Posterior cingulate gyrus (tissue), 11 donors: ENCODE results near the gene FUT2.

Experiments
- DNase-seq, 10 donors: peaks; one replicate each; pipeline versions ENCODE4 v3.0.0 to v3.0.0-alpha.2; 2020 to 2021; ENCODE audit warnings: mixed read lengths in 3 of 10
- intact Hi-C: fragments of 100-400 bp; cut with DNase I; formaldehyde crosslinking; loops from one replicate; pipeline ENCODE4 v1.15.1; 2023

Gene FUT2

DNA sequence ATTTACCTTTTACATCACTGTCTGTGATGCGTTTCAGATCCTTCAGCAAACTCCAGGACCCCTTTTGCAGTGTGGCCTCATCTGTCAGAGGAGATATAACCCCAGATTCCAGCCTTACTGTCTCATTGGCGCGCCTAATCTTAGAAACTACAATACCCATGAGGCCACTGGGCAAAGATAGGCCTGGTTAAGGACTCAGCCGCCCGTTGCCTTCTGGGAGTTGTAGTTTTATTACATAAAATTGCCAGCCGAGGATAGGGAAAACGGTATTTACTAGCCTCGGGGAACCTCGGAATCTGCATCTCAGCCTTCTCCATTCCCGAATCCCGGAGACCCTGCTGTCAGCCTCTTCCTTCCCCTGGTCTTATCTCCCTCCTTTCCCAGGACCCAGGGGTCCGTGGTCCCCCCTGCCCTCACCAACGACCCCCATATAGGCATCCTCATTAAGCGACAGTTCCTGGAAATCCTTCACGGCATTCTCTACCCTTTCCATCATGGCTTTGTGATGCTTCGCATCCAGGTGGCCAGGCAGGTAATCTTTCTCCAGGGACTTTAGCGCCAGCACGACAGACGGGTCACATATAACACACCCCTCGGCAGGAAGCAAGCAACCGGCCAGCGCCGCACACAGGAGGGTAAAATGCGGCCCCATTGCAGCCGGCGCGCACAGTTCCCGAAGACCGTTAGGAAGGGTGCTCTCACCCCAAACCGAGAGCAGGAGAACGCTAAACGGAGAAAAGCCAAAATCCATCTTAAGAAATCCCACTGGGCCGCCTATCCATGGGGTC lies 49.6 kb downstream of the FUT2 start:
- peak in 9 of 10 donors; percentile 42 to 94 (median 67) for DNase-seq
- intact Hi-C loops: no loop called here

DNA sequence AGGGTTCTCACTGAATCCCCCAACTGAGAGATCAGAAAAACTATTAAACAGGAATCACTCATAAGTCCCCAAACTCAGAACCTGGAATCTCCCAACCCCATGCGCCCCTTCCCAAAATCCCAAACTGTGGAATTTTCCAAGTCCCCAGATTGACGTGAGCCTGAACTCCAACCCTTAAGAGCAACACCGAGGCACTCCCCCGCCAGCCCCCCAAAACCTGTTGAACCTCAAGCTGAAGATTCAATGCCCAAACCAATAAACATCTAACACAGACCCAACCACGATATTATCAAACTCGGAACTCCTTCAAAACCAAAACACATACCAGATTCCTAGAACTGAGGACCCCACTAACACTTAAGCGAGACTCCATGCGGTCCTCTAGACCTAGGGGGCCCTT lies 50.3 kb downstream of the FUT2 start:
- intact Hi-C loops: no loop called here
- peak in 1 of 10 donors; percentile 10 for DNase-seq

DNA sequence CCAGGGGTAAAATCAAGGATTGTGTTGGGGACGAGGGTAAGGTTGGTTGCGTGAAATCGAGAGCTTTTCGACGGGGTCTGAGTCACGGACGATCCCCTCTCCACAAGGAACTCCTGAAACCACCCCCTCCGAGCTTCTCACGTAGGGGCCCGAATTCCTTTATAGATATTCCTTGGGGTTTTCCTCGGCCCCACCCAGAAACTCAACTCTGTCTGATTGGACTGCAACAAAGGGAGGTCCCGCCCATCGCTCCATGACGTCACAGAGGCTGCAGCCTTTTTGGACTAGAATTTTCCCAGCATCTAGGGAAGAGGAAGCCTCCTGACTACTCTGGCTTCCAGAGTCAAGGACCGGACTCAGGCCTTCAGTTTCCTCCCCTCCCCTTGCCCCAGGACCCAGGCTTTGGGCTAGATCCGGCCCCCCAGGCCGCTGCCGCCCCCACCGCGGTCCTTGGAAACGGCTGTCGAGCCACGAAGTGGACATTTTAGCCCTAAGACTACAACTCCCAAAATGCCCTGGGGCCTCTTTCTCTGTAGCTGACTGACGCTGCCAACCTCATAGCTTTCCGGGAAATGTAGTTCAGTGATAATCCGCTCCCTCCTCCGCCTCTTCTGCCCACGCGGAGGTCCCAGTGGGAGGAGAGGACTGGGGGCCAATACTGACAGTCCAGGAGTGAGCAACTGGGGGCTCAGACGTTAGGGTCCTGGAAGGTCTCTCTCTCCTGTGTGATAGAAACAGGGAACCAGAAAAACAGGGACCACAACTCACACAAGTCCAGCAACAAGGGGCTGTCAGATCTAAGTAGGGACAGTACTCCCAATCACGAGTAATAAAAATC lies 51.2 kb downstream of the FUT2 start, which contains the start of gene IZUMO1:
IZUMO1 (minus strand) TSS at position 172 of the 838 bp plus-strand sequence. CDS start 1,050 bp downstream, outside the sequence.
- intact Hi-C loops: no loop called here
- DNase-seq: peak; percentile 52 to 95 (median 70)

DNA sequence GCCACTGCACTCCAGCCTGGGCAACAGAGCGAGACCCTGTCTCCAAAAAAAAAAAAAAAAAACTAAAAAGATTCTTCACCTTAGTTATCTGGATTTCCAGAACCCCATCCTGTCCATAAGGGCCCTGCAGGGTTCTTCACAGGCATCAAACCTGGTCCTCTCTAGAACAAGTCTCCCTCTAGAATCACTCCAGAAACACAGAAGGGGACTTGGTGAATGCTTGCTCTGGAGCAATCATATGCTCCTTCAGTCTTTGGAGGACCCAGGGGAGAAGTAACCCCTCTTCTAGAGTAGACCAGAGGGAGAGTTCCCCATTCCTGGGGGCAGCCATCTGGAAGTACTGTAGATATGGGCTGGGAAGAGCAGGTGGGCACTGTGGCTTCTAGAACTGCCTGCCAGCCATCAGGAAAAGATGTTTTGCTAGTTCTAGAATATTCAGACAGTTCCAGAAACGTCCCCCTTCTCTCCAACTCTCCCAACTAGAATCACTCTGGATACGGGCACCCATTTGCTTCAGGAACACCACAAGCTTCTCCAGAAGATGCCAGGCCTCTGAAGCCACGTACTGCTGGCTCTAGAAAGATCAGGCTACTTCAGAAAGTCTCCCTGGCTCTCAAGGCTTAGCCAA lies 53.9 kb downstream of the FUT2 start:
- peak in 2 of 10 donors; percentile 5 to 8 for DNase-seq
- intact Hi-C loops: no loop called here

DNA sequence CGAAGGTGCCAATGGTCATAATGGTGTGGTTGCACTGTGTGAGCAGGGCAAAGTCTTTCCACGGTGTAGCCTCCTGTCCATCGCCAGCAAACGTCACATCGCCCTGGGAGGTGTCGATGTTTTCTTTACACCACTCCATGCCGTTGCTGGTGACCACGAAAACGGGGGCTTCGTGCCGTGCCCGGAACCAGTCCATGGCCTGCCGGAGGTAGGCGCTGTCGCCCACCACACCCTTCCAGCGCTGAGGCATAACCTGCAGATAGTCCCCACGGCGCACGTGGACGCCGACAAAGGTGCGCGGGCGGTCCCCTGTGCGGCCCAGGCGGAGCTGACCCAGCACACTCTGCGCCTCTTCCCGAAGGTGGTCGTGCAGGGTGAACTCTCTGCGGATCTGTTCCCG lies 54.6 kb downstream of the FUT2 start:
- DNase-seq: peak in 2 of 10 donors; percentile 59 to 72
- intact Hi-C loops: no loop called here

DNA sequence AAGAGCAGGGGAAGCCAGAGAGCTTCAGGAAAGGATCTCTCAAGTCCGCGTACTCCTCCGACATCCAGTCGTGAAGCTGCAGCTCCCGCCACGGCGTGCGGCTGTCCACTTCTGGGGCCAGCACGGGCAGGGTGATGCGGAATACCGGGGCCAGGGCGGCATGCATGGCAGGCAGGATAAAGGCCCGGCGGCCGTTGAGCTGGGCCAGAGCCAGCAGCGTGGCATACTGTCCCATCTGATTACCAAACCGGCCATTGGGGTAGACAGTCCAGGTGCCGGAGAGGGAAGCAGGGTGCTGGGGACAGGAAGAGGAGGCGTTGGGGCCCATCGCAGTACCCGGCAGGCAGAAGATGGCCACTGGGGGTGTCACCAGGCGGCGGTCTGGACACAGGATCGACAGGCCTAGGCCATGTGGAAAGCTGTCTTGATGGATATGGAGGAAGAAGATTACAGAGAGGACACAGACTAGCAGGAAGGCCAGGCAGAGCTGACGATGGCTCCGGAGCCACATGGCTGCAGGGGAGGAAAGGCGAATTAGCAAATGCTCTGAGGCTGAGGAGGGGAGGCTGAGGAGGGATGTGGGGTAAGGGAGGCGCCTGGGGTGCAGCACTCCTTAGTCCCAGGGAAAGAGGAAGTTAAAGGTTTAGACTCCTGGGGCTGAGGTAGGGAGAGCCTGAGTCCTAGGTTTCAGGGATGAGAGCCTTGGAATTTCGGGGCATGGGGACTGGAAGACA lies 55.2 kb downstream of the FUT2 start:
- DNase-seq: peak in 2 of 10 donors; percentile 47 to 64
- intact Hi-C loops: no loop called here

DNA sequence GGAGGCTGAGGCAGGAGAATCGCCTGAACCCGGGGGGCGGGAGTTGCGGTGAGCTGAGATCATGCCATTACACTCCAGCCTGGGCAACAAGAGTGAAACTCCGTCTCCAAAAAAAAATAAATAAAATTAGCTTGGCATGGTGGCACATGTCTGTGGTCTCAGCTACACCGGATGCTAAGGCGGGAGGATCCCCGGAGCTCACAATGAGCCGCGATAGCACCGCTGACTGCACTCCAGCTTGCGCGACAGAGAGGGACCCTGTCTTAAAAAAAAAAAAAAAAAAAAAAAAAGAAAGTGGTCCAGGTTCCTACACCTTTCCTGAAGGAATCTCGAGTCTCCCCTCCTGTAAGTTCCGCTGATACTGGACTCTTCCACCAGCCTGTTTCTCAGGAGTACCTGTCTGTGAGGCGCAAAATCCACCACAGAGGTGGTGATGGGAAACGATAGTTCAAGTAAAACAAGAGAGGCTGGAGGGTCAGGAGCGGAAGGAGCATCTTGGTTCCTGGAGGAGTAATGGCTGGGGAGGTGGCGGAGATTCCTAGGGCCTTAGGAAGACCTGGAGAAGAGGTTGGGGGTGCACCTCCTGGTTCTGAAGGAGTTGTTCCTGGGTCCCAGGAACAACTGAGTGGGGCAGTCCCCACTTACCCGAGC lies 56.2 kb downstream of the FUT2 start:
- intact Hi-C loops: no loop called here
- DNase-seq: peak in 2 of 10 donors; percentile 26 to 79

DNA sequence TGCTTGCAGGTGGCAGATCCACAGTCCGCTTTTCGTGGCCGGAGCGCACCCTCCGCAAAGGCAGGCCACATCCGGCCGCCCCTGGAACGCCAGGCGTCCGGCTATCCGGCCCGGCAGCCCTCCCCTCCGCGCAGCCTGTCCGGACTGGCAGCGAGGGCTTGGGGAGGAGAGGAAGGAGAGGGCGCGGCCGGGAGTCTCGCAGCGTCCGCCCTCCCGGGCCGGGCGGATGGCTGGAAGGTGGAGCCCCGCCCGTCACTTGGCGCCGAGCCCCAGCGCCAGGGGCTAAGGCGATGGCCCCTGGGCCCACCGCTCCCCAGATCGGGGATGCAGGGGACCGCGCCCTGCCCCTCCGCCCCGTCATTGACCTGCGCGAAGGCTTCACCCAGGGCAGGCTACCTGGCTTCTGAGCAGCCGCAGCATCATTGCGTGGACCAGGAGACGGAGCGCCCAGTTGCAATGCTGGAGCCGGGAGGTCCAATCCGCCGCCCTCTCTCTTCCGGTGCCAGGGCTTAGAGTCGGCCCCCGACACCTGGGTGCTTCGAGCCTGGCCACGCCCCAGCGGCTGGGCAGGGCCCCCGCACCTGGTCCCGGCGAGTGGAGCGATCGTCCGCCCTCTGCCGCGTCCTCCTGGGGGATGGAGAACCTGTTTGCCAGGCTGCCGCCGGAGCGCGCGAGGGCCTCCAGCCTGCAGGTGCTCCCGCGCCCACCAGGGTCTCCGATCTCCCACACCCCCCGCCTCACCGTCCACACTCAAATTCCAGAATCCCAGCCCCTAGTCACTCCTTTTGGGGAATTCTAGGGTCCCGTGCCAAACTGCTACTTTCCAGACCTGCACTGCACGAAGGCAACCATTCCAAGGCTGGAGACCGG lies 57.0 kb downstream of the FUT2 start, which contains the start of gene FUT1:
FUT1 (minus strand) TSS at position 146 of the 870 bp plus-strand sequence. CDS start 1,360 bp downstream, outside the sequence.
- intact Hi-C loops: no loop called here

DNA sequence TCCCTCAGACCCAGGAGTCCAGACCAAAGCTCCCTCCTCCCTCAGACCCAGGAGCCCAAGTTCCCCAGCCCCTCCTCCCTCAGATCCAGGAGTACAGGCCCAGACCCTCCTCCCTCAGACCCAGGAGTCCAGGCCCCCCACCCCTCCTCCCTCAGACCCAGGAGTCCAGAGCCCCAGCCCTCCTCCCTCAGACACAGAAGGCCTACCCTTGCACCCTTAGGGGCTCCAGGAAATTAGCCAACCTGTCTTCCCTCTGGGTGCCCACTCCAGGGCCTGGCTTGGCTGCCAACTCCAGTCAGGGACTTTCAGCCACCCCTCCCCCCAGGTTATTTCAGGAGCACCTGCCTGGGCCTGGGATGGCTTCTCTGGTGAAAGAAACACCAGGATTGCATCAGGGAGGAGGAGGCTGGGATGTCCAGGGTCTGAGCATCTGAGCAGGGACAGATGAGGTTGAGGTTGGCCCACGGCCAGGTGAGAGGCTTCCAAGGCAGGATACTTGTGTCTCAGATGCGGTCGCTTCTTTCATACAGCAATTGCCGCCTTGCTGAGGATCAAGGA lies 59.4 kb downstream of the FUT2 start, which contains the start of gene FGF21:
FGF21 (plus strand) TSS at position 441 of the 558 bp plus-strand sequence. CDS start 713 bp downstream, outside the sequence.
- peak in 2 of 10 donors; percentile 53 to 59 for DNase-seq
- intact Hi-C loops: no loop called here

More for the DNA sequence above, 57.0 kb downstream of the FUT2 start, which contains the start of gene FUT1:
- DNase-seq: peak in 5 of 10 donors; percentile 38 to 92 (median 87)
